ENCODE results near the gene CXCL12.

Gene CXCL12

DNA sequence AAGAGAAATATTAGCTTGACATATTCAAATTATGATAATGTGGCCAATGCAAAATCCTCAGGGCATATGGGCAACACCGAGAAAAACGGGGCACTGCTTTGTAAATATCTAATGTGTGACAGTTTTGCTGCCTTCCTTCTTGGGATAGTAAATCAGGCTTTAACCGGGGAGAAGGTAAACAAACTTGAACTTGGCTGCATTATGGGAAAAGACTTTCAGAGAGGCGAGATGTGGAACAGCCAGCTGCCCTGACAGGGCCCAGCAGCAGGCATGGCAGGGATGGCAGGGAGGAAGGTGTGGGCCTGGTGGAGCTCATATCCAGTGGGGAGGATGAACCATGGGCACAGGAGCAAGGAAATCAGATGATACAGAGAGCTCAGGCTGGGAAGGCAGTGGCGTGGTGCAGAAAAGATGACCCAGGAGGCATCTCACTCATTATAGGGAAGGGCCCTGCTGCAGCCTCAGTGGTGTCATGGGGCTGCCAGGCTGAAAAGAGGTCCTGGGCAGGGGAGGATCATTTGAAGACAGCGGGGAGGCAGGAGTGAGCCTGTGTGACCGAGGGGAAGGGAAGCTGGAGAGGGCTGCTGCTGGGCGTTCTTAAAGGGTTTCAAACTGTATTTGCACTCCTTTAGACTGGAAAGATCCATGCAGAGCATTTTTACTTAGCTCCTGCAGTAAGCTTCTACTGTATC lies 26.7 kb downstream of the CXCL12 start:
- DNase-seq: no peak

DNA sequence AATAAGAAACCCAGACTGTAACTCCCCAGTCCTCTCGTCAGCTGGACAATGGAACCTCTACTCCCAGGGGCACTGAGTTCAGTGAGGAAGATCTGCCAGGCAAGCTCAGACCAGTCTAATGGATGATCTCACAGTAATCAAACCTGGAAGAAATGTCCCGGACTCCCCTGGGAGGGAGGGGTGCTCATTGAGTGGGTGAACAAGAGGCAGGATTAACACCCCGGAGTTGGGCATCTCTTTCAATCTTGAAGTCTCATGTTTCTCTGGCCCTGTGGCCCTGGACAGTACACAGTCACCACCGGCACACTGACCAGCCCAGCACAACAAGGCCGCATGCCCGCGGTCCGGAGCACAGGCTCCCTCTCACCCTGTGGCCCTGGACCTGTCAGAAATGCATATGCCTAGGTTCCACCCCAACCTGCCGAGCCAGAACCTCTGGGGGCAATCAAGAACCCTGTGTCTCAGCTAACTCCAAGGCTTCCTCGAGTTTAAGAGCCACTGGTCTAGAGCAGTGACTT lies 27.8 kb downstream of the CXCL12 start:
- no peak for DNase-seq

- DNase-seq: no peak
These were observed 28.5 kb downstream of the CXCL12 start for GRCh38 chr10:44356139-44357022.

DNA sequence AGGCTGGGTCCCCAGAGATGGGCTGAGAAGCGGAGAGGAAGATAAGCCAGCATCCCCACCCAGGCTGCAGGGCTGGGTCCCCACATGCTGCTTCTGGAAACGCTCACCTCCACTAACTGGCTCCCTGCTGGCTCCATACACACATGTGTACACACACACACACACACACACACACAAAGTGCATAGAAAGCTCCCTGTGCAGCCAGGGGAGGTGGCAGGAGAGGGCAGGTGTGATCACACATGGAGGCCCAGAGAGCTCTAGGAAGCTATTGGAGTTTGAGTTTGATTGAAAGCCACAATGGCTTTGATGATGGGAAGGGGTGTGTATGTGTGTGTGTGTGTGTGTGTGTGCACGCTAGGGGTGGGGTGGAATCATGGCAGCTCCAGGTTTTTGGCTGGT lies 29.3 kb downstream of the CXCL12 start:
- DNase-seq: no peak

- DNase-seq: no peak
These were observed 30.1 kb downstream of the CXCL12 start for GRCh38 chr10:44354771-44355170.

DNA sequence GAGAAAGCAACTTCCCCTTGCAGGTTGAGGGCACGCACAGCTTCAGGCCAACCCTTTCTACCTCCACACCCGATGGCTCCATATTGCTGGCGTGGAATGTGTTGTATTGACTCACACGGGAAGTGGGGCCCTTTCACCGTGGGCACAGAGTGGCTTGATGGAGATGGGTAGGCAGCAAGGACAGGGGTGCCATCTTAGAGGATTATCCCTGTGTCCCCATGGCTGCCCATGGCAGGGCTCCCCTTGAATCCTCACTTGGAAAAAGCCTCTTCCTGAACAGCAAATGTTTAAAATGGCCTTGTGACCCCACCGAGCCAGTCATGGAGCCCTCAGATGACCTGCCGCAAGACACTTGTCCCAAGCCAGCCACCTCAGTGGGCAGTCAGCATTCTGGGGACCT lies 31.2 kb downstream of the CXCL12 start:
- no peak for DNase-seq

DNA sequence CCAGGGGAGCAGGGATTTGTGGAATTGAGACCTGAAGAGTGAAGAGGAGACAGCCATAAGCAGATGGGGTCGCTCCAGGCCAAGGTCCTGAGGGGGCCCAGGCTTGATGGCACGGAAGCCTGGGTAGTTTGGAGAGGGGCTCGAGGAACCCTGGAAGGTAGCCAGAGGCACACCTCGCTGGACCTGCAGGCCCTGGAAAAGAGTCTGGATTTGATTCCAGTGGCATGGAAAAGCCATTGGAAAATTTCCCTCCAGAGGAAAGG lies 31.8 kb downstream of the CXCL12 start:
- no peak for DNase-seq

- DNase-seq: no peak
These were observed 32.4 kb downstream of the CXCL12 start for GRCh38 chr10:44352316-44353127.

DNA sequence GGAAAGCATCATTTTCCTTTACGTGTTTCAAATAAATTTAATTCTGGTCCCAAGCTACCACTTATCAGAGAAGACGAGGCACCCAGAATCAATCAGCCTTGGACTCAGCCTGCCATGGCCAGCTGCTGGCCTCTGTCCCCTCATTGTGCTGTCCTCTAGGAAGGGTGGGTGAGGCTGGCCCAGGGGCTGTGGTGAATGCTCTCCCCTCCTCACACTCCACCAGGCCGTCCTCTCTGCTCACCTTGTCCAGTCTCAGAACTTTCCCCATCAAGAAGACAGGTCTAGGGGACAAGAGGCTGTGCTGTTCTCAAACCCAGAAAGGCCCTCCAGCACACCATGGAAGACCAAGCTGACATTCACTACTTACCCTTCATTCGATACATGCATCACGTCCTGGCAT lies 36.4 kb downstream of the CXCL12 start:
- no peak for DNase-seq

DNA sequence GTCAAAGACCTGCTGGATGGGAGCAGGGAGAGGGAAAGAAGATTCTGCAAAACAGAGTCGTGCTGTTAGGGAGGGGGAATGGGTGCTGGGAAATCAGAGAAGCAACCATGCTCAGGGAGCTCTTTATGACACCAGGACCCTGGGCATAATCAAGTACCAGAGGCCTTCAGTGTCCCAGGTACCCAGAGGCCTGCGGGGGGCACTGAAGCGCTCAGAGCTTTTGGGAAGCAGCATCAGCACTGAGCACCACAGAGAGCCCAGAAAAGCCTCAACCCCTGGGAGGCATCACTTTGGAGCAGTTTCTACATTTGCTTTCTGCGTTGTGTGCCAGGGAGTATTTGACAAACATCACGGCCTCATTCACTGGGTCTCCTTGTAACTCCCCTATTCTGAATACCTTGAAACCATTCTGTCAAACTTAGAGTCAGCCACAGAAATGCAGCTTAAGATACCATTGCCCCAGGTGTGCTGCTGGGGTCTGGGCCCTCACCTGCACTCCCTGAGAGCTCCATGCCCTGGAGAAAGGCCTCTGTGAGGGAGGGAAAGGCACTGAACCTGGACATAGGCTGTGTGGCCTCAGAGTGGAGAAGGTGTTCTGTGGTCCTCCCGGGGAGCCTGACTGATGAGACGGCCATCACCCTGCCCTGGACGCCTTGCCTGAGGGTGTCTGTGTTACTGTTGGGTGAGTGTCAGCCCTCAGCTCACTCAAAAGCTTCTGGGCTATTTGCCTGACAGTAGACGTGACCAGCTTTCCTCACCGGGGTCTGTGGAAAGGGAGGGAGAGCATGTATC lies 37.1 kb downstream of the CXCL12 start:
- no peak for DNase-seq

GRCh38 chr10:44344727-44345126 lies 40.2 kb downstream of the CXCL12 start:
- no peak for DNase-seq

- DNase-seq: no peak
These were observed 41.1 kb downstream of the CXCL12 start for GRCh38 chr10:44343843-44344242.

GRCh38 chr10:44341886-44342285 lies 43.0 kb downstream of the CXCL12 start:
- no peak for DNase-seq

DNA sequence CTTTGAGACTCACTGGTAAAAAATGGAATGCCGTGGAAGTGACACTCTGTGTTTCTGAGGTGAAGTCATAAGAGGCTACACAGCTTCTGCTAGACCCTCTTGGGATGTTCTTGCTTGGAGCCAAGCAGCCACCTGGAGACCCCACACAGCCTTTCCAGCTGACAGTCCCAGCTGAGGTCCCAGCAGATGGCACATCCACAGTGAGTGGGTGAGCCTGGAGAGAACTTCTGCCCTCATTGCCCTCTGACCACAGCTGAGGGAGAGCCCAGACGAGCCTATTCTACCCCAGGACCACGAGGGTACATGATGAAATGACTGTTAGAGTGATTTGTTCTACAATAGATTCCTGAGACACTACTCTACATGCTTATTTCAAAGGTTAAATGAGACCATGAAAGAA lies 44.3 kb downstream of the CXCL12 start:
- DNase-seq: no peak

GRCh38 chr10:44339218-44339617 lies 45.7 kb downstream of the CXCL12 start:
- DNase-seq: no peak

DNA sequence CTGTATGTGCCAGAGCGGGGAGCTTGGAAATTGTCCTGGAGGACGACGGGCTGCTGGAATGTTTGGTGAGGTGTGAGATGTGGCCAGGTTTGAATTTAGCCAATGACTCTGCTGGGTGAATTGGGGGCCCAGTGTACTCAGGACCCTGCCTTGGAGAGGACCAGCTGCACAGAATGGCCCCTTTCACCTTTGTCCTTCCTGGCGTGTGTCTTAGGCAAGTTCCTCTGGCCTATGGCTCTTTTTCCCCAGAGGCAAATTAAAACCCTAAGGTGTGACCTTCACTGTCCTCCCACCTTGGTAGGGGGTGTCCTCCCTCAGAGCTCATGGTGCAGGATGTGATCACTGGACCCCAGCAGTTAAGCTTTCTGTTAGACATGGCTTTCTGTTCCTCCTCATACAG lies 47.8 kb downstream of the CXCL12 start:
- no peak for DNase-seq

- DNase-seq: no peak
These were observed 49.4 kb downstream of the CXCL12 start for GRCh38 chr10:44335330-44336021.

DNA sequence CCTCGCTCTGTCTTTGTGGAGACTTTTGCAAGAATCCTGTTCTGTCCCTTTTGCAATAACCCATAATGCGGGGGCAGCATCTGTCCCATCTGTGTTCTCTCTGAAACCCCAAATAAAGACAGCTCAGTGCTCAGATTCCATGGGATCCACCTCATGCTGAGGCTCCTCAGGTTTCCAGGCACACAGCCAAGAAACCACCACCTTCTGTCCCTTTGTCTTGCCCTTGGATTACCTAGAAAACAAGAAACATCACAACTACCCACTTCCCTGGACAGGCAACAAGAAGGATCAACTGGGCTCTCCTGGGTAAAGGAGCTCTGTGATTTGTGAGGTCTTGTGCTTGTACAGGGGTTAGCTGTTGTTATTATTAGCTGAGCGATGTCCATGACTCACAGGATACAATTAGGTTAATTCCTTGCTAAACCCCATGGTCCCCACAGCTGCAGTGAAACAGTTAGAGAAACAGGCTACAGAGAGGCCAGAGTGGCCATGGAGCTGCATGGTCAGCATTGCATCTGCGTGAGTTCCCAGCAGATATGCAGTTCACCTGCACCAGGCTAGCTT lies 50.2 kb downstream of the CXCL12 start:
- no peak for DNase-seq

- no peak for DNase-seq
These were observed 50.8 kb downstream of the CXCL12 start for GRCh38 chr10:44334091-44334490.

GRCh38 chr10:44333511-44333910 lies 51.4 kb downstream of the CXCL12 start:
- DNase-seq: no peak

DNA sequence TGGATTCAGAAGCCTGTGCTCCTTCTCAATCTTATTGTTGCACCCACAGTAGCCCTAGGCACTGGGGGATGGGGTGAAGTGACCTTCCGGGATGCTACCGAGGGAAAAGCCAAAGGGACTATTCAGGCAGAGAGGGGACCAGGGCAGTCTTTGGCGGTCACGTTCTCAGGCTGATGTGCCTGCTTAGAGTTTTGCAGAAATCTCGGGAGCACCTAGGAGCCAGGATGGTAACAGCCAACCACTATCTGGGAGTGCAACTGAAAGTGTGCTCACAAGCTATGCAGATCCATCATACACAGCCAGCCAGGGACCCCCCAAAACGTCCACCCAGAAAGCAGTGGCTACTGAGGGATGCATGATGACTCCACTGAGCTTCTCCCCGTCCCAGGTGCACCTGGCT lies 52.4 kb downstream of the CXCL12 start:
- DNase-seq: no peak

GRCh38 chr10:44330431-44330830 lies 54.5 kb downstream of the CXCL12 start:
- DNase-seq: no peak

Data from NCI-H526 treated with DMSO at 0.1 percent for 48 hours (cell line).